ENCODE data around the gene SDHA.

DNA sequence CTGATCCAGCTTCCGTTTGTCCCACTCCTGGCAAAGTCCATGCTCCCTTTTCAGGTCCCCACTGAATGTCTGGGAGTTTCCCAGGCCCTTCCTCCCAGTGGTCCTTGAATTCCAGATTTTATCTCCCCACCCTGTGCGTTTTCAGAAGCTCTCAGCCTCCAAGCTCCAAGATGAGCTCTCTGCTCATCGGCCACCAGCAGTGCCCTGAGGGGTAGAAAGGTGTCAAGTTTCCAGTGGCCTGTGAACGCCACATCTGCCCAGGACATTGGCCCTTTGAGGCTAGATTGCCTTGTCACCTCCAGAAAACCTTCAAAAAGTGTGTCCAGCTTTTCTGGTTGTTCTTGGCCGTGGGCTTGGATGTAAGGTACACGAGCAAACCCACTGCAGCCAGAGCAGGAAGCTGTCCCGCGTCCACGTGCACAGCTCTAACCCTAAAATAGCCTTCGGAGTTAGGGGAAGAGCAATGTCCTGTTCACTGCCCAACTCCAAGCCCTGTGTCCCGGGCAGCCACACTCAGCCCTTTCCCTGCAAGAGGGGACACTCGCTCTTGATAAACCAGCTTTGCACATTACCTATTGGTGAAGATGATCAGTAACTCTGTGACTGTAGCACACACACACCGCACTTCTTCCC lies 37.7 kb upstream of the SDHA start:
- no peak for TF ChIP-seq POLR2A (IDR thresholded peaks at IDR 0.05)
- TF ChIP-seq CTCF (IDR thresholded peaks at IDR 0.05), result no peak

All from lower leg skin (tissue), 3 donors.